ENCODE results near the gene MOSPD2. TPM values are rescaled to one million over a fixed set of nuclear protein-coding genes. Genes with fewer than 3 reads are reported as not detected.

The MOSPD2 gene
- total RNA-seq, 2 experiments from 2014 or later = 6.4 to 6.8 TPM

- Mint-ChIP-seq H3K4me3 (no peak overlapping the region), H3K9me3 (no peaks in the 10 kb centered on the region), H3K4me1 (ENCODE audit: low read depth) (no peaks in the 10 kb centered on the region), H3K36me3 (ENCODE audit: low read depth) (peaks cover 19% of the 10 kb centered on the region), H3K27me3 (no peaks in the 10 kb centered on the region), H3K27ac (no peak overlapping the region)
- ChIA-PET CTCF (no interaction called here), POLR2A (no interaction called here)
- ATAC-seq (ENCODE audit: poor library complexity) = no peak
- no peaks in the 10 kb centered on the region for H3K36me3 ChIP-seq (ENCODE audit: insufficient read depth, low read length)
- H3K4me1 ChIP-seq (ENCODE audit: insufficient read depth, low read length) = no peaks in the 10 kb centered on the region
- intact Hi-C loops (cut with DNase I, micrococcal nuclease) = no loop called here
- no peak for TF ChIP-seq CTCF (IDR thresholded peaks at IDR 0.05)
- H3K27me3 ChIP-seq (ENCODE audit: control insufficient read depth in 1 of 2, insufficient read depth in 2 of 2, low read length in 2 of 2) = no peaks in the 10 kb centered on the region
- no peak overlapping the region for H3K4me3 ChIP-seq (ENCODE audit: low read length)
- H3K9me3 ChIP-seq (ENCODE audit: control insufficient read depth in 1 of 2, insufficient read depth in 1 of 2, low read length in 2 of 2) = no peaks in the 10 kb centered on the region
- no peak overlapping the region for H3K27ac ChIP-seq (ENCODE audit: low read depth in 1 of 2, low read length in 2 of 2)
- DNase-seq = no peak
Measured at GRCh38 chrX:14837155-14837554, 36.1 kb upstream of the MOSPD2 start.

GRCh38 chrX:14843666-14844065 lies 29.6 kb upstream of the MOSPD2 start:
- no peak overlapping the region for H3K4me3 Mint-ChIP-seq
- Histone ChIP-seq H3K4me1 (ENCODE audit: insufficient read depth, low read length) (no peaks in the 10 kb centered on the region), H3K27me3 (ENCODE audit: control insufficient read depth in 1 of 2, insufficient read depth in 2 of 2, low read length in 2 of 2) (no peaks in the 10 kb centered on the region), H3K9me3 (ENCODE audit: control insufficient read depth in 1 of 2, insufficient read depth in 1 of 2, low read length in 2 of 2) (no peaks in the 10 kb centered on the region), H3K4me3 (ENCODE audit: low read length) (no peak overlapping the region), H3K27ac (ENCODE audit: low read depth in 1 of 2, low read length in 2 of 2) (no peak overlapping the region), H3K36me3 (ENCODE audit: insufficient read depth, low read length) (no peaks in the 10 kb centered on the region)
- intact Hi-C loops (cut with DNase I, micrococcal nuclease) = no loop called here
- H3K27ac Mint-ChIP-seq = no peak overlapping the region
- no peaks in the 10 kb centered on the region for H3K27me3 Mint-ChIP-seq
- H3K4me1 Mint-ChIP-seq (ENCODE audit: low read depth) = no peaks in the 10 kb centered on the region
- no peaks in the 10 kb centered on the region for H3K9me3 Mint-ChIP-seq
- POLR2A ChIA-PET = no interaction called here
- CTCF ChIA-PET = no interaction called here
- no peak for DNase-seq
- peaks cover 6% of the 10 kb centered on the region for H3K36me3 Mint-ChIP-seq (ENCODE audit: low read depth)
- TF ChIP-seq CTCF (IDR thresholded peaks at IDR 0.05) = no peak
- no peak for ATAC-seq (ENCODE audit: poor library complexity)

GRCh38 chrX:14851526-14851925 lies 21.7 kb upstream of the MOSPD2 start:
- Histone ChIP-seq H3K27ac (ENCODE audit: low read depth in 1 of 2, low read length in 2 of 2) (no peak overlapping the region), H3K27me3 (ENCODE audit: control insufficient read depth in 1 of 2, insufficient read depth in 2 of 2, low read length in 2 of 2) (no peaks in the 10 kb centered on the region), H3K9me3 (ENCODE audit: control insufficient read depth in 1 of 2, insufficient read depth in 1 of 2, low read length in 2 of 2) (no peaks in the 10 kb centered on the region), H3K4me3 (ENCODE audit: low read length) (no peak overlapping the region), H3K36me3 (ENCODE audit: insufficient read depth, low read length) (no peaks in the 10 kb centered on the region), H3K4me1 (ENCODE audit: insufficient read depth, low read length) (no peaks in the 10 kb centered on the region)
- H3K27me3 Mint-ChIP-seq = no peaks in the 10 kb centered on the region
- no peak overlapping the region for H3K4me3 Mint-ChIP-seq
- POLR2A ChIA-PET = no interaction called here
- no peaks in the 10 kb centered on the region for H3K9me3 Mint-ChIP-seq
- ATAC-seq (ENCODE audit: poor library complexity) (no peak), DNase-seq (no peak)
- intact Hi-C loops (cut with DNase I, micrococcal nuclease) = no loop called here
- H3K4me1 Mint-ChIP-seq (ENCODE audit: low read depth) = no peaks in the 10 kb centered on the region
- TF ChIP-seq CTCF (IDR thresholded peaks at IDR 0.05) = no peak
- peaks cover 8% of the 10 kb centered on the region for H3K36me3 Mint-ChIP-seq (ENCODE audit: low read depth)
- CTCF ChIA-PET = no interaction called here
- H3K27ac Mint-ChIP-seq = no peak overlapping the region

Data from CD4-positive, alpha-beta T cell (primary cell).